Transverse colon (tissue), 4 donors: Measurements from ENCODE around the gene PDLIM3. TPM values are rescaled to one million over a fixed set of nuclear protein-coding genes. Genes with fewer than 3 reads are reported as not detected.

Experiments used
- DNase-seq: peaks from one replicate; pipeline ENCODE4 v3.0.0-alpha.2; 2019
- H3K27ac ChIP-seq, 4 donors: fragments of 200-600 bp; sonication (generic); 2 replicates each; pipeline ENCODE4 v1.5.1; 2016 to 2018; ENCODE audit warnings: inconsistent platforms in 4 of 4
- H3K27me3 ChIP-seq: fragments of 200-600 bp; sonication (generic); 2 replicates; pipeline ENCODE4 v1.5.1; 2017; ENCODE audit warnings: inconsistent platforms
- H3K36me3 ChIP-seq, 4 donors: fragments of 200-600 bp; sonication (generic); 2 replicates each; pipeline ENCODE4 v1.5.1; 2017 to 2019; ENCODE audit warnings: inconsistent platforms in 4 of 4
- H3K4me1 ChIP-seq, 4 donors: fragments of 200-600 bp; sonication (generic); 2 replicates each; pipeline ENCODE4 v1.5.1; 2017 to 2020; ENCODE audit warnings: inconsistent platforms in 4 of 4
- H3K4me3 ChIP-seq, 4 donors: fragments of 200-600 bp; sonication (generic); 1 replicate in 1 of 4; 2 replicates in 3 of 4; pipeline versions ENCODE4 v1.5.1 to v1.6.1; 2017 to 2019; ENCODE audit warnings: inconsistent platforms in 4 of 4
- H3K9me3 ChIP-seq, 2 donors: fragments of 200-600 bp; sonication (generic); 2 replicates each; pipeline ENCODE4 v1.5.1; 2017 to 2019; ENCODE audit warnings: inconsistent platforms in 2 of 2
- CTCF ChIP-seq, 5 experiments: fragments of 200-600 bp in 3 of 5; fragments of 450-650 bp in 2 of 5; sonication (generic) in 3 of 5; IDR thresholded peaks; 1 replicate in 2 of 5; 2 replicates in 3 of 5; pipeline ENCODE4 v1.5.1; 2016 to 2017; ENCODE audit warnings: antibody characterized with exemption in 5 of 5, inconsistent platforms in 3 of 5, mild to moderate bottlenecking in 2 of 5, moderate library complexity in 1 of 5
- EP300 ChIP-seq: sonication (generic); formaldehyde crosslinking; IDR thresholded peaks from one replicate; pipeline ENCODE4 v1.6.1; 2017; ENCODE audit warnings: antibody characterized with exemption, low read depth
- POLR2A ChIP-seq: fragments of 450-650 bp; IDR thresholded peaks from one replicate; pipeline ENCODE4 v1.6.1; 2016; ENCODE audit warnings: antibody characterized with exemption, mild to moderate bottlenecking, moderate library complexity
- POLR2AphosphoS5 ChIP-seq, 3 donors: sonication (generic); formaldehyde crosslinking; IDR thresholded peaks; one replicate each; pipeline ENCODE4 v1.6.1; 2016; ENCODE audit warnings: antibody characterized with exemption in 3 of 3
- WGBS, 2 donors: methylation state at CpG; one replicate each; pipeline ENCODE4 v1.1.5; 2018; ENCODE audit warnings: low coverage in 1 of 2; 5-methylcytosine and 5-hydroxymethylcytosine counted together
- in situ Hi-C, 4 donors: fragments of 200-750 bp; cut with MboI; loops; one replicate each; pipeline versions ENCODE4 v1.15.0 to v1.15.1; 2017; ENCODE audit warnings: low sequenced_read_pairs in 3 of 4, low pct_ligation_motif_present in 1 of 4, low pct_unique_long_range_greater_than_20kb in 1 of 4
- intact Hi-C: fragments of 100-400 bp; cut with DNase I; formaldehyde crosslinking; loops from one replicate; pipeline ENCODE4 v1.15.1; 2023; ENCODE audit warnings: low total_unique reads
- total RNA-seq, 4 donors: library from RNA; depleted of rRNA; stranded (reverse); fragments of >200 nt; gene quantifications; one replicate each; pipeline ENCODE4 v1.1.0, GENCODE V29; 2016

The PDLIM3 gene
- total RNA-seq: 100 to 1,000 TPM in 2 of 4 donors, 10 to 100 TPM in 2; 81.9 to 209 (median 115) TPM

- intact Hi-C loops: loop anchor here (10.0 kb wide), 1 partner anchor 60 kb away; no protein-coding TSS in a partner anchor
- in situ Hi-C loops: no loop called here
- TF ChIP-seq CTCF (IDR thresholded peaks at IDR 0.05) (no peak), EP300 (no peak), POLR2AphosphoS5 (IDR thresholded peaks at IDR 0.05) (peak; percentile 86 to 96 (median 90)), POLR2A (peak; percentile 78)
- Histone ChIP-seq H3K36me3 (no peaks in the 10 kb centered on the region), H3K4me3 (peak within 1 kb of the TSS; percentile 41 to 82 (median 64)), H3K4me1 (peaks cover 3 to 15% (median 10%) of the 10 kb centered on the region in 4 donors), H3K27me3 (peaks cover 65% of the 10 kb centered on the region), H3K27ac (peak within 1 kb of the TSS; percentile 84 to 95 (median 90)), H3K9me3 (no peaks in the 10 kb centered on the region)
- DNase-seq: peak; percentile 58
- 0 to 6% methylated on average over 7 to 62 of the region's 66 CpGs for WGBS, 2 donors
Measured at GRCh38 chr4:185534866-185535611, at the start of gene PDLIM3. TSS of gene PDLIM3 (minus strand) at chr4:185535507. CDS start at chr4:185535434, 73 bp downstream.

- in situ Hi-C loops: loop anchor here in 1 of 4 donors (10.0 kb wide), 1 partner anchor 99 kb away; no protein-coding TSS in a partner anchor
- TF ChIP-seq POLR2AphosphoS5 (IDR thresholded peaks at IDR 0.05): no peak
- no peak for TF ChIP-seq EP300
- no peak for TF ChIP-seq CTCF (IDR thresholded peaks at IDR 0.05)
- no peak for TF ChIP-seq POLR2A
- H3K27ac ChIP-seq: no peak overlapping the region
- DNase-seq: no peak
- no peaks in the 10 kb centered on the region for H3K36me3 ChIP-seq
- H3K4me3 ChIP-seq: no peak overlapping the region
- H3K27me3 ChIP-seq: no peaks in the 10 kb centered on the region
- intact Hi-C loops: no loop called here
- no peaks in the 10 kb centered on the region for H3K9me3 ChIP-seq
- H3K4me1 ChIP-seq: no peaks in the 10 kb centered on the region
- 94 to 100% methylated on average over 1 of the region's 1 CpG for WGBS, 2 donors
Measured at GRCh38 chr4:185583813-185584212, 48.5 kb upstream of the PDLIM3 start.

GRCh38 chr4:185582651-185583400 is 47.5 kb upstream of the PDLIM3 start:
- WGBS, 2 donors: 85 to 89% methylated on average over 2 to 7 of the region's 7 CpGs
- TF ChIP-seq CTCF (IDR thresholded peaks at IDR 0.05) (no peak), POLR2AphosphoS5 (IDR thresholded peaks at IDR 0.05) (no peak), EP300 (no peak), POLR2A (no peak)
- Histone ChIP-seq H3K36me3 (no peaks in the 10 kb centered on the region), H3K27me3 (no peaks in the 10 kb centered on the region), H3K4me3 (no peak overlapping the region), H3K9me3 (no peaks in the 10 kb centered on the region), H3K27ac (no peak overlapping the region), H3K4me1 (no peaks in the 10 kb centered on the region)
- intact Hi-C loops (no loop called here), in situ Hi-C loops (loop anchor here in 1 of 4 donors (10.0 kb wide), 1 partner anchor 98 kb away; no protein-coding TSS in a partner anchor)
- DNase-seq: no peak

GRCh38 chr4:185580699-185581098 is 45.4 kb upstream of the PDLIM3 start:
- H3K27ac ChIP-seq: no peak overlapping the region
- 89 to 100% methylated on average over 3 to 12 of the region's 12 CpGs for WGBS, 2 donors
- intact Hi-C loops: no loop called here
- H3K4me3 ChIP-seq: no peak overlapping the region
- no peaks in the 10 kb centered on the region for H3K36me3 ChIP-seq
- no peaks in the 10 kb centered on the region for H3K9me3 ChIP-seq
- DNase-seq: no peak
- H3K27me3 ChIP-seq: no peaks in the 10 kb centered on the region
- in situ Hi-C loops: loop anchor here in 1 of 4 donors (10.0 kb wide), 1 partner anchor 96 kb away; no protein-coding TSS in a partner anchor
- peaks cover 0 to 11% (median 0%) of the 10 kb centered on the region in 4 donors for H3K4me1 ChIP-seq
- TF ChIP-seq POLR2AphosphoS5 (IDR thresholded peaks at IDR 0.05): no peak
- no peak for TF ChIP-seq EP300
